PC-9 (cell line): Measurements from ENCODE around the gene HS6ST1.

ENCODE experiments used
- EZH2 ChIP-seq: fragments of 200-600 bp; sonication (generic); IDR thresholded peaks from 2 replicates; pipeline ENCODE4 v1.8.0; 2017; ENCODE audit warnings: antibody characterized with exemption, low read depth
- TF ChIP-seq, protein P1 (sequence below): fragments of 200-600 bp; sonication (generic); conservative IDR thresholded peaks from 2 replicates; pipeline ENCODE4 v1.6.1; 2017; ENCODE audit warnings: mixed run types, antibody characterized with exemption, mild to moderate bottlenecking, moderate library complexity

GRCh38 chr2:128350736-128351135, 32.1 kb upstream of the HS6ST1 start:
- TF ChIP-seq, protein P1, sequence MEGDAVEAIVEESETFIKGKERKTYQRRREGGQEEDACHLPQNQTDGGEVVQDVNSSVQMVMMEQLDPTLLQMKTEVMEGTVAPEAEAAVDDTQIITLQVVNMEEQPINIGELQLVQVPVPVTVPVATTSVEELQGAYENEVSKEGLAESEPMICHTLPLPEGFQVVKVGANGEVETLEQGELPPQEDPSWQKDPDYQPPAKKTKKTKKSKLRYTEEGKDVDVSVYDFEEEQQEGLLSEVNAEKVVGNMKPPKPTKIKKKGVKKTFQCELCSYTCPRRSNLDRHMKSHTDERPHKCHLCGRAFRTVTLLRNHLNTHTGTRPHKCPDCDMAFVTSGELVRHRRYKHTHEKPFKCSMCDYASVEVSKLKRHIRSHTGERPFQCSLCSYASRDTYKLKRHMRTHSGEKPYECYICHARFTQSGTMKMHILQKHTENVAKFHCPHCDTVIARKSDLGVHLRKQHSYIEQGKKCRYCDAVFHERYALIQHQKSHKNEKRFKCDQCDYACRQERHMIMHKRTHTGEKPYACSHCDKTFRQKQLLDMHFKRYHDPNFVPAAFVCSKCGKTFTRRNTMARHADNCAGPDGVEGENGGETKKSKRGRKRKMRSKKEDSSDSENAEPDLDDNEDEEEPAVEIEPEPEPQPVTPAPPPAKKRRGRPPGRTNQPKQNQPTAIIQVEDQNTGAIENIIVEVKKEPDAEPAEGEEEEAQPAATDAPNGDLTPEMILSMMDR = no peak
- TF ChIP-seq EZH2 = no peak
